ENCODE results near the gene CLK4.

DNA sequence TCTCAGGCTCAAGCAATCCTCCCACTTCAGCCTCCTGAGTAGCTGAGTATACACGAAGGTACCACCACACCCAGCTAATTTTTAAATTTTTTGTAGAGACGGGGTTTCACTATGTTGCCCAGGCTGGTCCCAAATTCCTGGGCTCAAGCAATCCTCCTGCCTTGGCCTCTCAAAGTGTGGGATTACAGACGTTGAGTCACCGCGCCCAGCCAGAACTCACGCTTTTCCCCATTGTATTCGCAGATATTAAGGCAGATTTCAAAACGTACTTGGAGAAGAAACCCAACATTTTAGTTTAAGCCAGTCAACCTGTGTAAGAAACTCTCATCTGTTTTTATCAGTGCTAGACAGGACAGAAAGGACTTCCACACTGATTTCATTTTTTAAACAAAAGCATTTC lies 63.2 kb downstream of the CLK4 start:
- TF ChIP-seq SUZ12 (IDR thresholded peaks at IDR 0.05; ENCODE audit: low read length), result no peak
- no peak for TF ChIP-seq CHD1 (IDR thresholded peaks at IDR 0.05; ENCODE audit: low read depth, low read length)
- TF ChIP-seq, protein P1, sequence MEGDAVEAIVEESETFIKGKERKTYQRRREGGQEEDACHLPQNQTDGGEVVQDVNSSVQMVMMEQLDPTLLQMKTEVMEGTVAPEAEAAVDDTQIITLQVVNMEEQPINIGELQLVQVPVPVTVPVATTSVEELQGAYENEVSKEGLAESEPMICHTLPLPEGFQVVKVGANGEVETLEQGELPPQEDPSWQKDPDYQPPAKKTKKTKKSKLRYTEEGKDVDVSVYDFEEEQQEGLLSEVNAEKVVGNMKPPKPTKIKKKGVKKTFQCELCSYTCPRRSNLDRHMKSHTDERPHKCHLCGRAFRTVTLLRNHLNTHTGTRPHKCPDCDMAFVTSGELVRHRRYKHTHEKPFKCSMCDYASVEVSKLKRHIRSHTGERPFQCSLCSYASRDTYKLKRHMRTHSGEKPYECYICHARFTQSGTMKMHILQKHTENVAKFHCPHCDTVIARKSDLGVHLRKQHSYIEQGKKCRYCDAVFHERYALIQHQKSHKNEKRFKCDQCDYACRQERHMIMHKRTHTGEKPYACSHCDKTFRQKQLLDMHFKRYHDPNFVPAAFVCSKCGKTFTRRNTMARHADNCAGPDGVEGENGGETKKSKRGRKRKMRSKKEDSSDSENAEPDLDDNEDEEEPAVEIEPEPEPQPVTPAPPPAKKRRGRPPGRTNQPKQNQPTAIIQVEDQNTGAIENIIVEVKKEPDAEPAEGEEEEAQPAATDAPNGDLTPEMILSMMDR (IDR thresholded peaks at IDR 0.05; ENCODE audit: control extremely low read depth in 1 of 3, insufficient read depth in 1 of 3, low read depth in 1 of 3, low read length in 3 of 3), result no peak

Measured in H1 (cell line).